ENCODE results near the gene TOR2A. TPM values are rescaled to one million over a fixed set of nuclear protein-coding genes. Genes with fewer than 3 reads are reported as not detected.
A peak's percentile ranks its signal among the peaks of the same experiment; 100 is the strongest.

Gene TOR2A
- total RNA-seq, 1 donor from 2014 or later, result 5.5 TPM

DNA sequence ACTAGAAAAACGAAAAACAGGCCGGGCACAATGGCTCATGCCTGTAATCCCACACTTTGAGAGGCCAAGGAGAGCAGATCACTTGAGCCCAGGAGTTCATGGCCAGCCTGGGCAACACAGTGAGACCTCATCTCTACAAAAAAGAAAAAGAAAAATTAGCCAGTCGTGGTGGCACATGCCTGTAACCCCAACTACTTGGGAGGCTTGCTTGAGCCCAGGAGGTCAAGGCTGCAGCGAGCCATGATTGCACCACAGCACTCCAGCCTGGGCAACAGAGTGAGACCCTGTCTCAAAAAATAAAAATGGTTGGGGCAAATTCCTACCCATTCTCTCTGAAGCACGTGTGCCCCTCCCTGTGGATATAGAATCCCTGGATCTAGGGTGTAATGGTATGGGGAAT lies 36.7 kb downstream of the TOR2A start:
- peaks cover 18% of the 10 kb centered on the region for H3F3A ChIP-seq (ENCODE audit: low read depth)
- no peaks in the 10 kb centered on the region for H3K36me3 ChIP-seq
- DNase-seq (ENCODE audit: low spot score), result no peak
- peaks cover 5% of the 10 kb centered on the region for H3K27me3 Mint-ChIP-seq (ENCODE audit: insufficient read depth, low read depth)
- H3K9me3 Mint-ChIP-seq, result no peaks in the 10 kb centered on the region
- H3K4me1 ChIP-seq, result no peaks in the 10 kb centered on the region
- no peaks in the 10 kb centered on the region for H3K36me3 Mint-ChIP-seq
- H3K9me3 ChIP-seq (ENCODE audit: low read depth), result no peaks in the 10 kb centered on the region
- H3K4me1 Mint-ChIP-seq, result peaks cover 3% of the 10 kb centered on the region
- no peak overlapping the region for H3K27ac Mint-ChIP-seq
- peak overlapping the region; percentile 37 for H3K4me3 Mint-ChIP-seq
- no peak overlapping the region for H3K27ac ChIP-seq
- no peak overlapping the region for H3K4me3 ChIP-seq
- no peak overlapping the region for H3K4me2 ChIP-seq
- no peaks in the 10 kb centered on the region for H4K20me1 ChIP-seq (ENCODE audit: low read depth)
- no peak overlapping the region for H2AFZ ChIP-seq (replicated peaks)
- H3K79me2 ChIP-seq (ENCODE audit: low read depth), result no peaks in the 10 kb centered on the region
- H3K9ac ChIP-seq, result no peak overlapping the region
- no peak for TF ChIP-seq EZH2 (IDR thresholded peaks at IDR 0.05)
- TF ChIP-seq EZH2phosphoT487 (IDR thresholded peaks at IDR 0.05), result no peak
- TF ChIP-seq, protein P1, sequence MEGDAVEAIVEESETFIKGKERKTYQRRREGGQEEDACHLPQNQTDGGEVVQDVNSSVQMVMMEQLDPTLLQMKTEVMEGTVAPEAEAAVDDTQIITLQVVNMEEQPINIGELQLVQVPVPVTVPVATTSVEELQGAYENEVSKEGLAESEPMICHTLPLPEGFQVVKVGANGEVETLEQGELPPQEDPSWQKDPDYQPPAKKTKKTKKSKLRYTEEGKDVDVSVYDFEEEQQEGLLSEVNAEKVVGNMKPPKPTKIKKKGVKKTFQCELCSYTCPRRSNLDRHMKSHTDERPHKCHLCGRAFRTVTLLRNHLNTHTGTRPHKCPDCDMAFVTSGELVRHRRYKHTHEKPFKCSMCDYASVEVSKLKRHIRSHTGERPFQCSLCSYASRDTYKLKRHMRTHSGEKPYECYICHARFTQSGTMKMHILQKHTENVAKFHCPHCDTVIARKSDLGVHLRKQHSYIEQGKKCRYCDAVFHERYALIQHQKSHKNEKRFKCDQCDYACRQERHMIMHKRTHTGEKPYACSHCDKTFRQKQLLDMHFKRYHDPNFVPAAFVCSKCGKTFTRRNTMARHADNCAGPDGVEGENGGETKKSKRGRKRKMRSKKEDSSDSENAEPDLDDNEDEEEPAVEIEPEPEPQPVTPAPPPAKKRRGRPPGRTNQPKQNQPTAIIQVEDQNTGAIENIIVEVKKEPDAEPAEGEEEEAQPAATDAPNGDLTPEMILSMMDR (IDR thresholded peaks at IDR 0.05), result no peak
- no peaks in the 10 kb centered on the region for H3K27me3 ChIP-seq

DNA sequence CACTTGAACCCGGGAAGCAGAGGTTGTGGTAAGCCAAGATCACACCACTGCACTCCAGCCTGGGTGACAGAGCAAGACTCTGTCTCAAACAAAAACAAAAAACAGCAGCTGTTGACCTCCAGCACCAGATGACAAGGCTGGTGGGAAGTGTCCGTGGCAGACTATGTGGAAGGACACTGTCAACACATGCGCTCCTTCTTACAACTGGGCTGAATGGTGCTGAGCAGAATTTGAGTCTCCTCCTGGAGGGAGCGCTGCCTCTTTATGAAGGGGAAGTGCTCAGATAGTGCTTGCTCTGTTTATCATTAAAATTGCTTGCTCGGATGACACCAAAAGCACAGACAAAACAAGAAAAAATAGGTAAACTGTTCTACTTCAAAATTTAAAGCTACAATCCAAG lies 37.5 kb downstream of the TOR2A start:
- H3K27ac Mint-ChIP-seq, result no peak overlapping the region

DNA sequence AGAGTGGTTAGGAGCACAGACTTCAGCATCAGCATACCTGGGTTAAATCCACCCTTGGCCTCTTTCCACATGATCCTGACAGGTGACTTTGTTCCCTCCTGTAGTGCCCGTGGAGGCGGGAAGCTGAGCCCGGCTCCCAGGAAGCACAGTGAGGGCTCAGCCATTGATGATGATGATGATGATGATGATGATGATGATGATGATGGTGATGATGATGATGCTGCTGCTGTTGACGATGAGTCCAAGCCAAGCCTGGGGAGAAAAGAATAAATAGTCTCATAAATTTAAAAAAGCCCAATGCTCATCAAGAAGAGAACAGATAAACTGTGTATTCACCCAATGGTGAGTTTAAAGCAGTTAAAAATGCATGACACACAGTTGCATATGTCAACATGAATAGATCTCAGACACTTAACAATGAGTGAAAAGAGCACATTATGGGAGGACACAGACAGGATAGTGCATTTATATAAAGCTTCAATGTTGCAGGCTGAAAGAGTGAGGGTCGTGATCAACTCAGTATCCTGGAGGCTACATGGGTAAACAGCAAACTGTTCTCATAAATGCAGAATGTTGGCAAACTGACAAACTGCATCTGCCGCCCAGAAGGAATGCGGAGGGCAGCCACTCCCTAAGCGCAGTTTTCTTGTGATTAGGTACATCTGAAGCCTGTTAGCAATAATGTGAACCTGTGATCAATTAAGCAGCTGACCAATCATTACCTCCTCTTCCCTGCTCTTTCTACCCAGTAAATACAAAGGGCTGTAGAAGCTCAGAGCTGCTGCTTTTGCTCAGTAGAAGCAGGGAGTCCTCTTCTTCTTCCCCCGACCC lies 40.0 kb downstream of the TOR2A start:
- H3K4me2 ChIP-seq, result no peak overlapping the region
- no peak overlapping the region for H3K4me3 ChIP-seq
- no peak overlapping the region for H3K27ac ChIP-seq
- Mint-ChIP-seq H3K4me1 (peaks cover 11% of the 10 kb centered on the region), H3K27ac (no peak overlapping the region), H3K36me3 (peaks cover 10% of the 10 kb centered on the region), H3K4me3 (no peak overlapping the region), H3K9me3 (no peaks in the 10 kb centered on the region), H3K27me3 (ENCODE audit: insufficient read depth, low read depth) (no peaks in the 10 kb centered on the region)
- DNase-seq (ENCODE audit: low spot score), result no peak
- H3K4me1 ChIP-seq, result no peaks in the 10 kb centered on the region
- no peaks in the 10 kb centered on the region for H4K20me1 ChIP-seq (ENCODE audit: low read depth)
- H3K79me2 ChIP-seq (ENCODE audit: low read depth), result no peaks in the 10 kb centered on the region
- peaks cover 12% of the 10 kb centered on the region for H3F3A ChIP-seq (ENCODE audit: low read depth)
- H2AFZ ChIP-seq (replicated peaks), result no peak overlapping the region
- no peaks in the 10 kb centered on the region for H3K36me3 ChIP-seq
- TF ChIP-seq, protein P1 (IDR thresholded peaks at IDR 0.05), result no peak
- TF ChIP-seq EZH2phosphoT487 (IDR thresholded peaks at IDR 0.05) (no peak), EZH2 (IDR thresholded peaks at IDR 0.05) (no peak)
- H3K9me3 ChIP-seq (ENCODE audit: low read depth), result no peaks in the 10 kb centered on the region
- H3K27me3 ChIP-seq, result no peaks in the 10 kb centered on the region
- no peak overlapping the region for H3K9ac ChIP-seq

More for the DNA sequence above, 37.5 kb downstream of the TOR2A start:
- no peak for DNase-seq (ENCODE audit: low spot score)
- no peaks in the 10 kb centered on the region for H4K20me1 ChIP-seq (ENCODE audit: low read depth)
- H3K4me3 ChIP-seq, result no peak overlapping the region
- Mint-ChIP-seq H3K4me3 (no peak overlapping the region), H3K9me3 (no peaks in the 10 kb centered on the region), H3K36me3 (no peaks in the 10 kb centered on the region), H3K4me1 (peaks cover 3% of the 10 kb centered on the region), H3K27me3 (ENCODE audit: insufficient read depth, low read depth) (peaks cover 5% of the 10 kb centered on the region)
- no peaks in the 10 kb centered on the region for H3K79me2 ChIP-seq (ENCODE audit: low read depth)
- H3F3A ChIP-seq (ENCODE audit: low read depth), result peaks cover 18% of the 10 kb centered on the region
- no peak overlapping the region for H3K27ac ChIP-seq
- no peak overlapping the region for H3K9ac ChIP-seq
- no peak overlapping the region for H2AFZ ChIP-seq (replicated peaks)
- no peak for TF ChIP-seq EZH2phosphoT487 (IDR thresholded peaks at IDR 0.05)
- TF ChIP-seq EZH2 (IDR thresholded peaks at IDR 0.05), result no peak
- TF ChIP-seq, protein P1 (IDR thresholded peaks at IDR 0.05), result no peak
- no peak overlapping the region for H3K4me2 ChIP-seq
- H3K9me3 ChIP-seq (ENCODE audit: low read depth), result no peaks in the 10 kb centered on the region
- no peaks in the 10 kb centered on the region for H3K36me3 ChIP-seq
- H3K27me3 ChIP-seq, result no peaks in the 10 kb centered on the region
- no peaks in the 10 kb centered on the region for H3K4me1 ChIP-seq

All from neural progenitor cell (in vitro differentiated cells).